Measurements from ENCODE around the gene ARIH2.

ARIH2 gene

GRCh38 chr3:49020330-49021212, 101.9 kb downstream of the ARIH2 start:
- no peak for DNase-seq

- DNase-seq: peak; percentile 97 to 99
Observed at GRCh38 chr3:49021213-49021812, 102.7 kb downstream of the ARIH2 start.

GRCh38 chr3:49021813-49022687, 103.4 kb downstream of the ARIH2 start, which contains the start of gene NDUFAF3:
Gene NDUFAF3, plus strand, starts transcription at chr3:49022121. Its CDS starts 24 bp downstream, at chr3:49022145.
- peak; percentile 86 to 92 for DNase-seq

GRCh38 chr3:49022688-49023171, 104.1 kb downstream of the ARIH2 start:
- DNase-seq: no peak

GRCh38 chr3:49023775-49024174, 105.1 kb downstream of the ARIH2 start:
- DNase-seq: no peak

- DNase-seq: no peak
Observed at GRCh38 chr3:49024449-49024848, 105.8 kb downstream of the ARIH2 start.

GRCh38 chr3:49025005-49025792, 106.6 kb downstream of the ARIH2 start:
- DNase-seq: no peak

- no peak for DNase-seq
Observed at GRCh38 chr3:49025793-49026520, 107.3 kb downstream of the ARIH2 start.

- DNase-seq: no peak
Observed at GRCh38 chr3:49026536-49026935, 107.9 kb downstream of the ARIH2 start.

- no peak for DNase-seq
Observed at GRCh38 chr3:49027634-49028033, 109.0 kb downstream of the ARIH2 start.

- DNase-seq: no peak
Observed at GRCh38 chr3:49028298-49028672, 109.6 kb downstream of the ARIH2 start.

- peak; percentile 92 to 93 for DNase-seq
Observed at GRCh38 chr3:49028673-49029562, 110.3 kb downstream of the ARIH2 start, which contains the start of gene IMPDH2. Gene IMPDH2, minus strand, starts transcription at chr3:49029398. Its CDS starts 48 bp downstream, at chr3:49029350.

- no peak for DNase-seq
Observed at GRCh38 chr3:49029563-49029884, 110.9 kb downstream of the ARIH2 start.

GRCh38 chr3:49030321-49030720, 111.7 kb downstream of the ARIH2 start:
- DNase-seq: no peak

GRCh38 chr3:49032646-49033304, 114.1 kb downstream of the ARIH2 start:
- DNase-seq: no peak

- no peak for DNase-seq
Observed at GRCh38 chr3:49034650-49035049, 116.0 kb downstream of the ARIH2 start.

- DNase-seq: no peak
Observed at GRCh38 chr3:49035281-49035680, 116.6 kb downstream of the ARIH2 start.
